ENCODE data around the gene FBXO17. TPM values are rescaled to one million over a fixed set of nuclear protein-coding genes. Genes with fewer than 3 reads are reported as not detected.

The FBXO17 gene
- total and polyA plus RNA-seq, 2 of the 13 experiments (the other 11 are each of a cell fraction or from before 2014, with no cell fraction given) = 22.1 to 58.7 TPM

DNA sequence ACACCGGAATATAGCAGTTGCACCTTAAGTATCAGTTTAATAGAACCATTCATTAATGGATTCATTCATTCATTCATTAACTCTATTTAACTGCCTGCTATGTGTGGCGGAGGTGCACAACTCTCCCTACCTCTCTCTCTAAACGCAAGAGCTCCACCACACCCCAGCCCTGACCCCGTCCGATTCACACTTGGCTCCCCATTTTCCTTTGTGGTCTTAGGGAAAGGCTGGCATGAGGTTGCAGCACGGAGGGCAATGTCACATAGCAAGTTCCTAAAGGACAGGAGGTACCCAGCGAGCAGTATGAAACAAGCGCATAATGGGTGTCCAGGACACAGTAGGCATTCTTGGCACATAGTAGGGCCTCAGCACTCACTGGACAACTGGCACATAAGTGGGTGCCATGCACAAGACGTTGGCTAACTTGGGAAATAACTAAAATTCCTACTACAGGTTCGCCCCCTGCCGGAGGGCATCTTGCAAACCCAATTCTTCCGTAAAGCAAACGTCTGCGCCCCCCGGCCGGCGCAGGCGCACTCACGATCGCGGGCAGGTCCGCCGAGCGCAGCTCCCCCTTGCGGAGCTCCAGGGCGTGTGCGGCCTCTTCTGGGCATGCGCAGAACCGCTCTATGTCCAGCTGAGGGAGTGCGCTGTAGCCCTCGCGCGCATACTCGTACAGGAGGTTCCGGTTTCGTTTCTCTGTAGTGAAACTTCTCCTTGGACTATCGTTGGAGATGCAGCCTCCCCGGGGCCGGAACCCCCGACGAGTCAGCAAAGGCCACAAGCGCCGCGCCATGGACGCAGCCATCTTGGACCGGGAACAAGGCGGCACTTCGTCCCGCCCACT, 45.4 kb downstream of the FBXO17 start, which contains the start of gene SARS2 (continued):
- TF ChIP-seq, protein P1, sequence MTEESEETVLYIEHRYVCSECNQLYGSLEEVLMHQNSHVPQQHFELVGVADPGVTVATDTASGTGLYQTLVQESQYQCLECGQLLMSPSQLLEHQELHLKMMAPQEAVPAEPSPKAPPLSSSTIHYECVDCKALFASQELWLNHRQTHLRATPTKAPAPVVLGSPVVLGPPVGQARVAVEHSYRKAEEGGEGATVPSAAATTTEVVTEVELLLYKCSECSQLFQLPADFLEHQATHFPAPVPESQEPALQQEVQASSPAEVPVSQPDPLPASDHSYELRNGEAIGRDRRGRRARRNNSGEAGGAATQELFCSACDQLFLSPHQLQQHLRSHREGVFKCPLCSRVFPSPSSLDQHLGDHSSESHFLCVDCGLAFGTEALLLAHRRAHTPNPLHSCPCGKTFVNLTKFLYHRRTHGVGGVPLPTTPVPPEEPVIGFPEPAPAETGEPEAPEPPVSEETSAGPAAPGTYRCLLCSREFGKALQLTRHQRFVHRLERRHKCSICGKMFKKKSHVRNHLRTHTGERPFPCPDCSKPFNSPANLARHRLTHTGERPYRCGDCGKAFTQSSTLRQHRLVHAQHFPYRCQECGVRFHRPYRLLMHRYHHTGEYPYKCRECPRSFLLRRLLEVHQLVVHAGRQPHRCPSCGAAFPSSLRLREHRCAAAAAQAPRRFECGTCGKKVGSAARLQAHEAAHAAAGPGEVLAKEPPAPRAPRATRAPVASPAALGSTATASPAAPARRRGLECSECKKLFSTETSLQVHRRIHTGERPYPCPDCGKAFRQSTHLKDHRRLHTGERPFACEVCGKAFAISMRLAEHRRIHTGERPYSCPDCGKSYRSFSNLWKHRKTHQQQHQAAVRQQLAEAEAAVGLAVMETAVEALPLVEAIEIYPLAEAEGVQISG (CRISPR knock-in tag; IDR thresholded peaks at IDR 0.05) = peak; percentile 83
- TF ChIP-seq ZBTB7B (CRISPR knock-in tag; IDR thresholded peaks at IDR 0.05) (no peak), AHR (CRISPR knock-in tag; IDR thresholded peaks at IDR 0.05) (no peak; the same call in 1 of the 2 replicates), ZNF543 (CRISPR knock-in tag; IDR thresholded peaks at IDR 0.05) (no peak), ZNF782 (CRISPR knock-in tag; IDR thresholded peaks at IDR 0.05; ENCODE audit: borderline replicate concordance) (no peak), ZNF580 (CRISPR knock-in tag; IDR thresholded peaks at IDR 0.05; ENCODE audit: borderline replicate concordance, low read depth) (peak; percentile 60; the same call in 1 of the 2 replicates), KLF15 (CRISPR knock-in tag; IDR thresholded peaks at IDR 0.05; ENCODE audit: borderline replicate concordance) (no peak), CREBL2 (CRISPR knock-in tag; IDR thresholded peaks at IDR 0.05; ENCODE audit: borderline replicate concordance) (no peak), TP53 (CRISPR knock-in tag; conservative IDR thresholded peaks at IDR 0.05) (no peak), ZNF274 (CRISPR knock-in tag; IDR thresholded peaks at IDR 0.05) (no peak), ZSCAN30 (CRISPR knock-in tag; IDR thresholded peaks at IDR 0.05) (no peak), HIVEP1 (CRISPR knock-in tag; IDR thresholded peaks at IDR 0.05) (no peak), ZNF33A (CRISPR knock-in tag; IDR thresholded peaks at IDR 0.05; ENCODE audit: borderline replicate concordance) (no peak), PITX1 (CRISPR knock-in tag; IDR thresholded peaks at IDR 0.05) (peak; percentile 49; the same call in 1 of the 2 replicates), ZNF724P (CRISPR knock-in tag; IDR thresholded peaks at IDR 0.05; ENCODE audit: borderline replicate concordance) (no peak), ZNF230 (CRISPR knock-in tag; IDR thresholded peaks at IDR 0.05) (no peak), EHMT2 (IDR thresholded peaks at IDR 0.05; ENCODE audit: borderline replicate concordance, low read depth, low read length) (no peak), ASH2L (IDR thresholded peaks at IDR 0.05; ENCODE audit: insufficient read length, low read depth, low read length) (peak; percentile 94), SMYD3 (CRISPR knock-in tag; IDR thresholded peaks at IDR 0.05) (no peak)
- TF ChIP-seq, protein P2, sequence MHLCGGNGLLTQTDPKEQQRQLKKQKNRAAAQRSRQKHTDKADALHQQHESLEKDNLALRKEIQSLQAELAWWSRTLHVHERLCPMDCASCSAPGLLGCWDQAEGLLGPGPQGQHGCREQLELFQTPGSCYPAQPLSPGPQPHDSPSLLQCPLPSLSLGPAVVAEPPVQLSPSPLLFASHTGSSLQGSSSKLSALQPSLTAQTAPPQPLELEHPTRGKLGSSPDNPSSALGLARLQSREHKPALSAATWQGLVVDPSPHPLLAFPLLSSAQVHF (CRISPR knock-in tag; IDR thresholded peaks at IDR 0.05) = no peak
- TF ChIP-seq, protein P3, sequence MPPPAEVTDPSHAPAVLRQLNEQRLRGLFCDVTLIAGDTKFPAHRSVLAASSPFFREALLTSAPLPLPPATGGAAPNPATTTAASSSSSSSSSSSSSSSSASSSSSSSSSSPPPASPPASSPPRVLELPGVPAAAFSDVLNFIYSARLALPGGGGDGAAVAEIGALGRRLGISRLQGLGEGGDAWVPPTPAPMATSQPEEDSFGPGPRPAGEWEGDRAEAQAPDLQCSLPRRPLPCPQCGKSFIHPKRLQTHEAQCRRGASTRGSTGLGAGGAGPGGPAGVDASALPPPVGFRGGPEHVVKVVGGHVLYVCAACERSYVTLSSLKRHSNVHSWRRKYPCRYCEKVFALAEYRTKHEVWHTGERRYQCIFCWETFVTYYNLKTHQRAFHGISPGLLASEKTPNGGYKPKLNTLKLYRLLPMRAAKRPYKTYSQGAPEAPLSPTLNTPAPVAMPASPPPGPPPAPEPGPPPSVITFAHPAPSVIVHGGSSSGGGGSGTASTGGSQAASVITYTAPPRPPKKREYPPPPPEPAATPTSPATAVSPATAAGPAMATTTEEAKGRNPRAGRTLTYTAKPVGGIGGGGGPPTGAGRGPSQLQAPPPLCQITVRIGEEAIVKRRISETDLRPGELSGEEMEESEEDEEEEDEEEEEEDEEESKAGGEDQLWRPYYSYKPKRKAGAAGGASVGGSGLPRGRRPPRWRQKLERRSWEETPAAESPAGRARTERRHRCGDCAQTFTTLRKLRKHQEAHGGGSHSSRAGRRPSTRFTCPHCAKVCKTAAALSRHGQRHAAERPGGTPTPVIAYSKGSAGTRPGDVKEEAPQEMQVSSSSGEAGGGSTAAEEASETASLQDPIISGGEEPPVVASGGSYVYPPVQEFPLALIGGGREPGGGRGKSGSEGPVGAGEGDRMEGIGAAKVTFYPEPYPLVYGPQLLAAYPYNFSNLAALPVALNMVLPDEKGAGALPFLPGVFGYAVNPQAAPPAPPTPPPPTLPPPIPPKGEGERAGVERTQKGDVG (CRISPR knock-in tag; IDR thresholded peaks at IDR 0.05; ENCODE audit: borderline replicate concordance) = no peak
